BE2C (cell line): ENCODE results near the gene ARHGAP26.

Experiments
- DNase-seq: peaks from one replicate; pipeline ENCODE4 v3.0.0-alpha.2; 2020
- H3K27me3 ChIP-seq: fragments of 250-450 bp; sonication (Bioruptor Pico); 2 replicates; pipeline ENCODE4 v1.5.1; 2020; ENCODE audit warnings: mild to moderate bottlenecking
- H3K36me3 ChIP-seq: fragments of 250-450 bp; sonication (Bioruptor Pico); 2 replicates; pipeline ENCODE4 v1.5.1; 2020; ENCODE audit warnings: mild to moderate bottlenecking
- H3K4me1 ChIP-seq: fragments of 250-450 bp; sonication (Bioruptor Pico); 2 replicates; pipeline ENCODE4 v1.5.1; 2020
- H3K4me3 ChIP-seq: 2 replicates; pipeline ENCODE4 v1.5.1; 2011; ENCODE audit warnings: low read depth, low read length
- H3K9me3 ChIP-seq: fragments of 250-450 bp; sonication (Bioruptor Pico); 2 replicates; pipeline ENCODE4 v1.5.1; 2020
- TF ChIP-seq, protein P1 (sequence below): IDR thresholded peaks from 2 replicates; pipeline ENCODE4 v1.5.1; 2012; ENCODE audit warnings: mild to moderate bottlenecking, low read depth, low read length

Gene ARHGAP26

DNA sequence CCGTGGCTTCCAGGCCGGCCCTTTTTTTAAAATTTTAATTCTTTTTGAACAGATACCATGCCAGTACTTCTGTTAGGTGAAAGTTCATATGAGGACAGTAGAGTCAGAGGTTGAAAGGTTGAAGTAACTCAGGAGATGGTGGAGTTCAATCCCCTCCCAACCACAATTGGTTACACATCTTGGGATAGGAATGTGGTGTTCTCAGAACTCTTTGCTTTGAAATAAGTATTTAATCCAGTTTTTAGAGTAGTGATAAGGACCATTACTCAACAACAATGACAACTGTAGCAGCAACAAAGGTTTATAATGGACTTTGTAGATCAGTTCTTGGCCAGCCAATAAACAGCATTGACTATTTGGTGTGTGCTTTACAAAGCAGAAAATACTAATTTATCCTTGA is 116.0 kb downstream of the ARHGAP26 start:
- H3K36me3 ChIP-seq: no peaks in the 10 kb centered on the region
- no peaks in the 10 kb centered on the region for H3K27me3 ChIP-seq
- H3K4me1 ChIP-seq: peaks cover 3% of the 10 kb centered on the region
- H3K9me3 ChIP-seq: no peaks in the 10 kb centered on the region
- TF ChIP-seq, protein P1, sequence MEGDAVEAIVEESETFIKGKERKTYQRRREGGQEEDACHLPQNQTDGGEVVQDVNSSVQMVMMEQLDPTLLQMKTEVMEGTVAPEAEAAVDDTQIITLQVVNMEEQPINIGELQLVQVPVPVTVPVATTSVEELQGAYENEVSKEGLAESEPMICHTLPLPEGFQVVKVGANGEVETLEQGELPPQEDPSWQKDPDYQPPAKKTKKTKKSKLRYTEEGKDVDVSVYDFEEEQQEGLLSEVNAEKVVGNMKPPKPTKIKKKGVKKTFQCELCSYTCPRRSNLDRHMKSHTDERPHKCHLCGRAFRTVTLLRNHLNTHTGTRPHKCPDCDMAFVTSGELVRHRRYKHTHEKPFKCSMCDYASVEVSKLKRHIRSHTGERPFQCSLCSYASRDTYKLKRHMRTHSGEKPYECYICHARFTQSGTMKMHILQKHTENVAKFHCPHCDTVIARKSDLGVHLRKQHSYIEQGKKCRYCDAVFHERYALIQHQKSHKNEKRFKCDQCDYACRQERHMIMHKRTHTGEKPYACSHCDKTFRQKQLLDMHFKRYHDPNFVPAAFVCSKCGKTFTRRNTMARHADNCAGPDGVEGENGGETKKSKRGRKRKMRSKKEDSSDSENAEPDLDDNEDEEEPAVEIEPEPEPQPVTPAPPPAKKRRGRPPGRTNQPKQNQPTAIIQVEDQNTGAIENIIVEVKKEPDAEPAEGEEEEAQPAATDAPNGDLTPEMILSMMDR: no peak
- no peak for DNase-seq
- H3K4me3 ChIP-seq: no peak overlapping the region

DNA sequence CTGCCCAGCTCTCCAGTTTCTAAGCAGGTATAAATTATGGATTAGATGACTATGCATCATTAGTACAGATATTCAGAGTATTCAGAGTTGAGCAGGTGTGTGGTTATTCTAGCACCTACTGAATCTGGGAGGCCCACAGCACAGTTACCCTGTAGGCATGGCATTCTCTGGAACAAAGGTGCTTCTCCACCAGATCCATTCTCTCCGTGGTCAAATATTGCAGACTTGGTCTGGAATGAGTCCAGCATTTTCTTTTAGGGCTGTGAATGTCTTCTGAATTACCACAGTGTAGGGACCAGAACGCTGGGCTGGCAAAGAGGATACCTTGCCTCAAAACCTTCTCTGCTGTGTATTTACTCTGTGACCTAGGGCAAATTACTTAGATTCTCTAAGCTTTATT is 116.8 kb downstream of the ARHGAP26 start:
- no peaks in the 10 kb centered on the region for H3K36me3 ChIP-seq
- H3K4me1 ChIP-seq: peaks cover 3% of the 10 kb centered on the region
- TF ChIP-seq, protein P1: no peak

DNA sequence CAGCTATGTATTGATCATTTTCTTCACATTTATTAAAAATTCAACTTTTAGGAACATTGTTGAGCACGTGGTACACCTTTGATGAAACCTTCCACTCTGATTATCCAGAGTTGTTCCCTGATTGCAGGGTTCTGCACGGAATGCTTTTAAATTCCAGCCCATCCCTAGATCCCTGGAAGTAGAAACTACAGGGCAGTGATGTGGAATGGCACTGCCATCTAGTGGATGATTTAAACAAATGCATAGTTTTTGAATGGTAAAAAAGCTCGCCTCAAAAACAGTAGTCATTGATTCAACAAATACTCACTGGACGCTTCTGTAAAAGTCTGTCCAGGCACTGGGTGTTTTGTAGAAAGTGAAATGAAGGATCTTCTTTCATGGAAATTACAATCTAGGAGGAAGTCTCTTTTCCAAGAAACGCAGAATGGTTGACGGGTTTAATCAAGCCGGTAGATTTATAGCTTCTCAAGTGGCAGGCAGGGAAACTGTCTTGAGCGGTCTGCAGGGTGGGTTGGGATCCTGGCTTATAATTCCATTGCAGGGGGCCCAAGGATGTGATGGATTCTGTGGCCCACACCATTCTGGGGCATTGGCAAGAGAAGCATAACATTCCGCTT is 118.4 kb downstream of the ARHGAP26 start:
- no peaks in the 10 kb centered on the region for H3K36me3 ChIP-seq
- peak; percentile 52 for DNase-seq

More for the DNA sequence above, 116.8 kb downstream of the ARHGAP26 start:
- no peak for DNase-seq
- no peaks in the 10 kb centered on the region for H3K27me3 ChIP-seq
- no peaks in the 10 kb centered on the region for H3K9me3 ChIP-seq
- H3K4me3 ChIP-seq: no peak overlapping the region

DNA sequence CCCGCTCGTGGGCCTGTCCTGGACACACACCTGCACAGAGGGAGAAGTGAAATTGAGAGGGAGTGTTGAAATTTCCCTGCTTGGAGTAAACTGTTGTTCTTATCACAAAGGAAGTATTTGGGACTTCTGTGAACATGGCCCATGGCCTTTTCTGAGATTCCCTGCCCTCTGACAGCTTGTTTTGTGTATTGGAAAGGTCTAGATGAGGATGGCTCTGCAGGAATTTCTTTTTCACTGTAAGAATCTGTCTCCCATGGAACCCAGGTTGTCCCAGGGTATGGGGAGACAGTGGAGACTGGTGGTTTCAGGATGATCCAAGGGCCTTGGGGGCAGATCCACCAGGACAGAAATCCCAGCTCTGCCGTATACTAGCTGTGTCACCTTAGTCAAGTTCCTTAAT is 121.8 kb downstream of the ARHGAP26 start:
- Histone ChIP-seq H3K4me3 (no peak overlapping the region), H3K27me3 (no peaks in the 10 kb centered on the region), H3K9me3 (no peaks in the 10 kb centered on the region), H3K4me1 (no peaks in the 10 kb centered on the region), H3K36me3 (no peaks in the 10 kb centered on the region)
- DNase-seq: no peak
- TF ChIP-seq, protein P1: no peak

More for the DNA sequence above, 118.4 kb downstream of the ARHGAP26 start:
- Histone ChIP-seq H3K4me1 (no peaks in the 10 kb centered on the region), H3K4me3 (no peak overlapping the region), H3K27me3 (no peaks in the 10 kb centered on the region), H3K9me3 (no peaks in the 10 kb centered on the region)
- TF ChIP-seq, protein P1: peak; percentile 82

DNA sequence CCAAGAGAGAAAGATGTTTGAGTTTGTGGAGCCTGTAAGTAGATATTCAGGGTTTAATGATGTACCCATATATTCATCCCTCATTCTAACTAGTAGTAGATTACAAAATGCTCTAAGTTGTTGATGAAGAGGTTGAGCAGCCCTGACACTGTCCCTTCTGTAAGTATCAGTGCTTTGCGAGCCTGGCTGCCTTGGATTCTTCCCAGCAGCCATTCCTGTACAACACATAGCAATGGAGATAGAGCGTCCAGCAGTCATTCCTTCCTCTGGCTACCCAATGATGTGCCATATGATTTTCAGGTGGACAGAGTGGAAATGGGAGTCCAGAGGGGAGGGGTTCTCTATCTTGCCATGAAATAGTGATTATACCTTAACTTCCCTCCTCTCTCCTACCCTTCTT is 124.1 kb downstream of the ARHGAP26 start:
- TF ChIP-seq, protein P1: no peak
- no peak overlapping the region for H3K4me3 ChIP-seq
- H3K36me3 ChIP-seq: no peaks in the 10 kb centered on the region
- no peak for DNase-seq
- no peaks in the 10 kb centered on the region for H3K9me3 ChIP-seq
- H3K27me3 ChIP-seq: no peaks in the 10 kb centered on the region
- no peaks in the 10 kb centered on the region for H3K4me1 ChIP-seq

DNA sequence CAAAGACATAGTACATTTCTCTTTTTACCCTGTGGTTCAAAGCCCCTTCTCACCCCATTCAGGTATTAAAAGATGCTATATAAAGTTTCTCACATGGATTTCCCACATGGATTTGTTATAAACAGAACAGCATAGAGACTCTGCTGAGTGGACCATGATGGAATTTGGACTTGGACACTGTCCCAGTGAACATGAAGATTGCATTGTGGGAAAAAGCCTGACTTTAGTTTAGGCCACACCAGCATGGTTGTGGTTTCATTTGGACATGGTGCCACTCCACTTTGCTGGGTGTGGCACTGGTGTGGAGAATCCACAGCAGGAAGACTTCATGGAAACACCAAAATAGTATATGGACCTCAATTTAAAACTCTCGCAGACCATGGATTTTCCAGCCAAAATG is 124.6 kb downstream of the ARHGAP26 start:
- no peaks in the 10 kb centered on the region for H3K36me3 ChIP-seq
- H3K27me3 ChIP-seq: no peaks in the 10 kb centered on the region
- H3K9me3 ChIP-seq: no peaks in the 10 kb centered on the region
- no peak for DNase-seq
- peaks cover under 1% of the 10 kb centered on the region; the same call in 1 of the 2 replicates for H3K4me1 ChIP-seq
- TF ChIP-seq, protein P1: no peak
- H3K4me3 ChIP-seq: no peak overlapping the region
